AG08395 (cell line): ENCODE results near the gene PTPN5.
"Not testable (repeated sequence)": the region's sequence is repeated elsewhere in the genome, so short reads cannot be mapped to it uniquely, and the experiment has no call there.

ENCODE experiments used
- DNase-seq: peaks from one replicate; pipeline ENCODE4 v3.0.0; 2012; ENCODE audit warnings: mixed read lengths, low spot score

PTPN5 gene

DNA sequence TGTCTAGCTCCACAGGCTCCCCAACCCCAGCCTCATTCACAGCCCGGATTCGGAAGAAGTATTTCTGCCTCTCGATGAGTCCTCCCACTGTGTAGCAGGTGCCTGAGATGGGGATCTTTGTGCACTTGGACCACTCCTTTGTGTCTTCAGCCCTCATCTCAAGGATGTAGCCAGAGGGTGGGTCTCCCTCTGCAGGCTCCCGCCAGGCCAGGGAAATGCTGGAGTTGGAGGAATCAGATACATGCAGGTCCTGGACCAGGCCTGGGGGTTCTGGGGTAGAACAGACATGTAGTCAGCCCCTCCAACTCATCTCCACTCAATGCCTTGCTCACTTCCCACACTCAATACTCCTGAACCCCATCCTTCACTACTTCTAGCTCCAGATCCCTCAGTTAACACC lies 82.2 kb downstream of the PTPN5 start:
- DNase-seq, result no peak

DNA sequence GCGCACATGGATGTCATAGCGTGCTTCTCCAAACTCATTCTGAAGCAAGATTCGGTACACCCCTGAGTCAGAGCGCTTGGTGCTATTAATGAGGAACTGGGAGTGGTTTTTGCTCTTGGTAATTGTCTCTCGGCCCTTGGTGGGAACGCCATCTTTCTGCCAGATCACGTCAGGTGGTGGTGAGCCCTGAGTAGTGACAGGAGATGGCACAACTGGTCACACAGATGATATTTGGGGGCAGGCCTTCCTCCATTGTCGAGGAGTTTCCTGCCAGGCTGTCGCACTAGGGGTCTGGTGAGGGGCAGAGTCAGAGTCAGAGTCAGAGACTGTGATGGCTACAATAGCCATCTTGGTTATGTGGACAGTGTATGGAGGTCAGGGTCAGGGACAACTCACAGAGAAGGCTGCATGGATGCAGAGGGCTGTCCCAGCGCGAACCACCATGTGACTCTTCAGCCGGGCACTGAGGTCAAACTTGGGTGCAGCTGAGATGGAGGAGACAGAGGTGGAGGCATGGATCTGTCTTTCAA lies 83.7 kb downstream of the PTPN5 start:
- no peak for DNase-seq

DNA sequence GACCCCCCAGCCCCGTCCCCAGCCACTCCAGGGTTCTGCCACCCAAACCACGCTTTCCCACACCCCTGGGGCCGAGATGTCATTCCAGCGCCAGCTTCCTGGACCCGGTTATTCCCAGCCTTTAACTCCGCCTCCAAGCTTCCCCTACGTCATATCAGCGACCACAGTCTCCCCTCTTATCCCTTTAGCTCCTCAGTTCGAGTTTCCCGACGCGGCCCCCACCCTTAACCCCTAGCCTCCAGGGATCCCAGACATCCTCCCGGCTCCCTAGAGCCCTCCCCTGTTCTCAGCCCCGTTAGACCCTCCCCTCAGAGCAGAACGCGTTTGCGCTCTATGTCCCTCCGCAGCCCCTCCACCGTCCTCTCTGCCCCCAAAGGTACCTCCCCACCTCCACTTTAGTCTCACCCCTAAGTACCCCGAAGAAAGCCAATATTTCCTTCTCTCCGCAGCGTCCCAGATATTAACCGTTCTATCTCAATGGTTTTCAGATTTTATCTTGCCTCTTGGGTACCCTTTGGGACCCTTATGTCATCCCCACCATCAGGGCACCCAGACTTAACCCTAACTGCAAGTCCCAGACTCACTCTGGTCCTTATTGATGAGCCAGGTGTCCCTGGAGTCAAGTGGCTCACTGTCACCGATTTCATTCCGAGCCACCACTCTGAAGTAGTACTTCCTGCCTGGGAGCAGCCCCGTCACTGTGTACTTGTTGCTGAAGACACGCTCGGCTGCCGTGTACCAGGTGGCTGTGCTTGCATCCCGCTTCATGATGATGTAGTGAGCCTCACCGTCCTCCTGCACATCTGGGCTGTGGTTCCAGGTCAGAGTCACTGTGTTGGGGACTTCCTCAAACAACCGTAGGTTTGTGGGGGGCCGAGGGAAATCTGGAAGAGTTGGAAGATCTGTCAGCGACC lies 85.0 kb downstream of the PTPN5 start:
- DNase-seq, result peak; percentile 52

DNA sequence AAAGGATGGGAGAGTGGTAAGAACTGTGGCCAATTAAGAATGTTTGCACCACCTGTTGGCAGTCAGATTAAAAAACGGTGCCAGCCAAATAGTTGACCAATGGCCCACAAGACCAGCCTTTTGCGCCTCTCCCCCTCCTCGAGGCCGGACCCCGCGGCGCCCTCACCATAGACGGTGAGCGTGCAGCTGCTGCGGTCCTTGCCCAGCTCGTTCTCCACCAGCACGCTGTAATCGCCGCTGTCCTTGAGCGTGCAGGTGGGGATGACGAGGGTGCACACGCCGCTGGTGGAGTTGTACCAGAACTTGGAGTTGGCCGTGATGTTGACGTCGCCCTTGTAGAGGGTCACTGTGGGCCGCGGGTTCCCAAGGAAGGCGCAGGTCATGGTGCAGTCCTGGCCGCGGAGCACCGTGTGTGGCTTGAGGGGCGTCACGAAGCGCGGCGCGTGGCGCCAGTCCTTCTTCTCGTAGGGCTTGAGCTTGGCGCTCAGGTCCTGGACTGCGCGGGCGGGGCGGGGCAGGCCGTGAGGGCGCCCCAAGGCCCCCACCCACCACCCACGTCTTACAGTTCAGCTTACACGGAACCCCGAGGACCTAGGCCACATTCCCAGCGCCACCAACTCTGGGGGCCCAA lies 85.8 kb downstream of the PTPN5 start:
- no peak for DNase-seq

DNA sequence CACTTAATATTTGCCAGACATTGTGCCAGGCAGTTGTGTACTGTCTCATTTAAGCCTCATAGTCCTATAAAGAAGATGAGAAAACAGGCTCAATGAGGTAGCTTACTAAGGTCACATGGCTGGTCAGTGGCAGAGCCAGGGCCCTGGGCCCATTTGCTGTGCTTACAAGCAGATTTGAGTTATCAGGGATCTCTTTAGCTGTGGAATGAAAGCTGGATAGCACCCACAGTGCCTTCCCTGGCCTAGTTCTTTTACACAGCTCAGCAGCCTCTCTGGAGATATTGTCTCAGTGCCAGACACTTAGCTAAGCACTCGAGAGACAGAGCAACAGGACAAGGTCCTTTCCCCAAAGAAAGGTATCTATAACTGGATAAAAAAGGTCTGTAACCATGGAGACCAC lies 86.9 kb downstream of the PTPN5 start:
- no peak for DNase-seq

DNA sequence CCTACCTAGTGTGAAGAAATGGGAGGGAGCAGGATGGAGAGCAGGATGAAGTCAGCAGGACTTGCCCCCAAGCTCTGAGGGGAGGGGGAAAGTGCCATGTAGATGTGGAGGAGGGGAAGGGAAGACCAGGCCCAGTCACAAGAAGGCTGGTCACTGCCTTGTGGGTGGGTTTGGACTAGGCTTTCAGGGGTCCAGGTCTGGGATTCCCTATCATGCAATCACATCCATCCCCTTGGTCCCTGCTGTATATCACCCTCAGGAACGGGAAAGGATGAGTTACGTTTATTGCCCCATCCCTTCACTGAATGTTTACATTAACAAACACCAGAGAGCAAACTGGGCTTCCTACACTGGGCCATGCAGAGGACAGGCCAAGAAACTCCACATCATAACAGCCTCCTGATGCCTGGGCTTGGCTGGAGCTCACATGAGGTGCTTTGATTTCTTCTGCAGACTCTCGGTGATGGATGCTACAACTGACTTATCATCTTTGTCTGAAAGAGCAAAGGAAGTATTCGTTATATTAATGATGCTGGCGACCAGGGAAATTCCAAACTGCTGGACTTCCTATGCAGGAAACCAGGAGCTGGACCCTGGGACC lies 87.5 kb downstream of the PTPN5 start:
- DNase-seq, result no peak

DNA sequence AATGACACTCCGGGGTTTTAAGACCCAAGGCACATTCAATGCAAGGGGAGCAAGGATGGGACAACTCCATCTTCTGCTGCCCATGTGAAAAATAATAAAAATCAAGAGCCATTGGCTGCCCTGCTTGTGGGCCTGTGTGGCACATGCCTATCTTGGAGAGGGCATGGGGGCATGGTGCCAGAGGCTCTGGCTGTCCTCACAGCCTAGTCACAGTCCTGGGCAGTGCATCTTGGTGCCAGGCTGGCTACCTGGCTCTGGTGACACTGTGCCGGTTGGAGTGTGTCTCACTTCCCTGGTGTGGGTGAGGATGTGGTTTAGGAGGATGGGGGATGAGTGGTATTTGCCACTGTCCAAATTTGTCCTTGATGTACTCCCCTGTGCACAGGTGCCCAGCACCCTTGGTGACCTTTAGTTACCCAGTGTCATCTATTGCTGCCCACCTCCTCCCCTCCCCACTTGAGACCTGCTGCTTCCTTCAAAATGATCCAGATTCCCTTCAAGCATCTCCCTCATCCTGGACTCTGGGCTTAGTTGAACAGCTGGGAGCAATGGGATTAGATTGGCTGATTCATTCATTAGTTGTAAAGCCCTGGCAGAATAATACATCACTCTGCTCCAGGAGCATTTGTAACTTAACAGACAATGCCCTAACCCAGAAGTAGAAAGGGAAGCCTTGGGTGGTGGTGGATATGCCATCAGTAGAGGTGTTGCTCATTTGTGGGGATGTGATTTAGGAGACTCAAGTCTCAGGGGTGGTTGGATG lies 88.4 kb downstream of the PTPN5 start:
- no peak for DNase-seq

DNA sequence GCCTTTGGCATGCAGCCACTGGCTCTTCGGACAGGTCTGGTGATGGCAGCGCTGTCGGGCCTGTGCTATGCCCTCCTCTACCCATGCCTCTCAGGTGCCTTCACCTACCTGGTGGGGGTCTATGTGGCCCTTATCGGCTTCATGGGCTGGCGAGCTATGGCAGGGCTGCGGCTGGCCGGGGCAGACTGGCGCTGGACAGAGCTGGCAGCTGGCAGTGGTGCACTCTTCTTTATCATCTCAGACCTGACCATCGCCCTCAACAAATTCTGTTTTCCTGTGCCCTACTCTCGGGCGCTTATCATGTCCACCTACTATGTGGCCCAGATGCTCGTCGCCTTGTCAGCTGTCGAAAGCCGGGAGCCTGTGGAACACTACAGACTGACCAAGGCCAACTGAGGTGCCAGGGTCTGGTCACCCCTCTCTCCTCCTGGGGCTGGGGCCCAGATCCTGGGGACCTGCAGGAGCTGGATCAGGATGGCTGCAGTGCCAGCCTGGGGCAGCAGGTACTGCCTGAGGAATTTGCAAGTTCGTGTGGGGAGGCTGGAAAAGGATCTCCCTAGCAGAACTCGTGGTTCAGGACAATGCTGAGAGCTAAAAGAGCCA lies 89.9 kb downstream of the PTPN5 start:
- no peak for DNase-seq

DNA sequence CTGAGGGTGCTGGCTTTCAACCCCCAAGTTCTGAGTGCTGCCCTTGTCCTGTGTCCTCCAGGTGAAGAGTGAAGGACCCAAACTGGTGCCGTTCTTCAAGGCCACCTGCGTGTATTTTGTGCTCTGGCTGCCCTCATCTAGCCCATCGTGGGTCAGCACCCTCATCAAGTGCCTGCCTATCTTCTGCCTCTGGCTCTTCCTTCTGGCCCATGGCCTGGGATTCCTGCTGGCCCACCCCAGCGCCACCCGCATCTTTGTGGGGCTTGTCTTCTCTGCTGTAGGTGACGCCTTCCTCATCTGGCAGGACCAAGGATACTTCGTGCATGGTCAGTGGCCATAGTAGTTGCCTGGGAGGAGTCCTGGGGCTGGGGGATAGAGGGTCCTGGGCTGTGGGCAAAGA lies 90.7 kb downstream of the PTPN5 start:
- DNase-seq, result no peak

DNA sequence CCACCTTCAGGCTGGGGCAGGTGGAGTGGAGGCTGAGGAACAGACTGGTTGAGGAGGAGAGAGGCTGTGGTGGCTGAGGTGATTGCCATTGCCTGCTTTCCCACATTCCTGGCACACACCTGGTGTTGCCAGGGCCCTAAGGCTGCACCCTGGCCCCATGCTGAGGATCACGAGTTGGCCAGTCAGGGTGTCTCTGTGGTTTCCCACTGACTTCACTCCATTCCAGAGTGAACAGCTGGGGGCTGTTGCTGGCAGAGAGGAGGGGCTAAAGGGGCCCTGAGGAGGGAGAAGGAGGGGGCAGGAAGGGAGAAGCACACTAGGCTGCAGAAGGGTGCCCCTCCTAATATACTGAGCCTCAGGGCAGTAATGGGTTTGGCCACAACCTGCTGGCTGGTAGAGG lies 91.2 kb downstream of the PTPN5 start:
- DNase-seq, result no peak

DNA sequence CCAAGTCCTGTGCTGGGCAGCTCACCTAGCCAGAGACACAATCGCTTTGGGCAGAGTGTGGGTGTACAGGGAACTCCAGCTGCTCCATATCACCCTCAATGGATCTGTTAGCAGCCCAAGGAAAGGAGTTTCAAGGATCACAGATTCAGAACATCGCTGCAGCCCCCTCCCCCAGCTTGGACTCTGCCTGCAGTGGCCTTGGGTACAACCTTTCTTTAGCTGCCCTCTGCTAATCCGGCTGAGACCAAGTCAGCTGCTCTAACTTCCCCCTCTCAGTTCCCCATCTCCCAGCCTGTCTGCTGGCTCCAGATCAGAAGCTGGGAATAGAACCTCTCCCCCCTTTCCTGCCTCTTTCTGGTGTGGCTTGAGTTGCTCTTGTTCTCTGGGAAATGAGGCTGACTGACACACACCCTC lies 91.7 kb downstream of the PTPN5 start:
- no peak for DNase-seq

DNA sequence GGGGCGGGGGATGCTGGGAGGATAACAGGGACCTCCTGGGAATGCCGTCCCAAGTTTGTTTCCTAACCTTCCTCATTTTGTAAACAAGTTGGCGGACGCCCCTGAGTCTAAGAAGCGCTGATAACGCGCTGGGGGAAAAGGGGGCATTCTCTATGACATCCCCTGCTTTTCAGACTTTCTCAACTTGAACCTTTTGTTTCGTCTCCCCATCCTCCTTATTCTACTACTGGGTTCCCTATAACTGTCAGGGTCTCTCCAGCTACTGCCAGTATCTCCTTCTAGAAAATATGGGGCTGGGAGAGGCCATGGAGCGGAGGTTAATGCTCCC lies 92.4 kb downstream of the PTPN5 start:
- DNase-seq, result no peak

DNA sequence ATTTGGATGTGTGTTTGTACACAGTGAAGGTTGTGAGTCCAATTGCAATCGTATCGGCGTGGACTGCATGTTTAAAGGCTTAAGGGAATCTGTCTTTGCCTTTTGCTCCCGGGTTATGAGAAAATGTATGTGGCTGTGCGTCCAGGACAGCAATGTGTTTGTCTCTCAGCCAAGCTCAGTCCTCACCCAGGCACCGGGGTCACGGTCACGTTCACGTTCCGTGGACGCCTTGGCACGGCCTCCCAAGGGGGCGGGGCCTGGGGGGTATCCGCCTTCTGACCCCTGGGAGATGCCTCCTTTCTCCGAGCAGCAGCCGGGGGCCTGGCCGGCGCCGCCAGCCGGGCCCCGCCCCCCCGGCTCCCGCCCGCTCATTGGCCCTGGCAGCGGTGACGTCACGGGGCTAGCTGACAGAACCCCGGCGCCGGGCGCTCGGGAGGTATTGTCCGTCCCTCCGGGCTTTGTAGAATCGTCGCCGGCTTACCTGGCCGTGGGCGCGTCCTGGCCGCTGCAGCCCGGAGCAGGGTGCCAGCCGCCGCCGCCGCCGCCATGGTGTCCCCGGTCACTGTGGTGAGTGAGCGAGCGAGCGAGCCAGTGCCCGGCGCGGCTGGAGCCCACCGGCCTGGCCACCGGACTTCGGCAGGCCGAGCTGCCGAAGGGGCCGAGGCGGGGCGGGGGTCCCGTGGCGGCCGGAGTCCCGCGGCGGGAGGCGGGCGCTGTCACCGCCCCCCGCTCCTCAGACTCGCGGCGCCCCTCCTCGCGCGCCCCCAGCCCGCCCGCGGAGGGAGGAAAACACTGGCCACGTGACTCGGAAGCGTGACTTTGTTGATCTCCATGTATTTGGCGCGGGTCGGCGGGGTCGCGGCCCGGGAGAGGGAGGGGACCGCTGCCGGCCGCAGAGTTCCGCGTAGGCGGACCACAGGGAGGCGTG lies 93.0 kb downstream of the PTPN5 start, which contains the start of gene TMEM86A:
Gene TMEM86A (plus strand): TSS at position 439 of the 928 bp plus-strand sequence. CDS start 108 bp downstream, at position 547.
- DNase-seq, result peak; percentile 96

DNA sequence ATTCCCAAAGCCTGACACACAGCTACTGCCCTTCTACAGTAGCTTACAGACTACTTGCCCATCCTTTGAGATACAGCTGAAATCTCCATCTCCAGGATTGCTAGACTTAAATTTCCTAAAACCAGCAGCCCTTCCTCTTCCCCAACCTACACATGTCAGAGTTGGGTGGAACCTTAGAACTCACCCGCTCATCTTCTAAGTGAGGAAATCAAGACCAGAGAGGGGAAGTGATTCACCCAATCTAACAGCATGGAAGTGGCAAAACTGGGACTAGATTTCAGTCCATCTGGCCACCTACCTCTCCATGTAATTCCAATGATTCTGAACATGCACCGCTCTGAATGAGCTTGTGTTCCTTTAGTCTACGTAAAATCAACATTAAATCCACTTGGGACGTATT lies 94.0 kb downstream of the PTPN5 start:
- no peak for DNase-seq

DNA sequence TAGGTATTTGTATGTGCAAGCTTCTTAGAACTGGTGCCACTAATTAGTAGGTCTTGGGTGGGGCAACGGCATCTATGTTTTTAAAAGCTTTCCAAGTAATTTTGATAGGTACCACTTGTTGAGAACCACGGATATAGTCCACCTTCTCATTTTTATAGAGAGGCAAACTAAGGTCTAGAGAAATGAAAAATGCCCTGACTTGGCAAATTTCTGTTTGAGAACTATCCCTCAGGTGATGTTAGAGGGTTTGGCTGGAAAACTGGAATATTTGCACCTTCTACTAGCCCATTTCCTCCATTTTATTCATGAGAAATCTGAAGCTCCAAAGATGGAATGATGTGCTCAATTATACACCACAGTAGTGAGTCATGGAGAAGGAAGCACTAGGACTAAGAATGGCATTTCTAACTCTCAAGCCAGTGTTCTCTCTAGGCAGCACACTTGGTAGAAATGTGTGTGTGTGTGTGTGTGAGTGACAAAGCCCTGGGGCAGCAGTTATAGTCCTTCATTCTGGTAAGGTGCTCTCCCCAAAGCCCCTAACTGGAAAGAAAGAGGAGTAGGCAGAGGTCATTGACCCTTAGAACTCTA lies 94.9 kb downstream of the PTPN5 start:
- peak; percentile 65 for DNase-seq

DNA sequence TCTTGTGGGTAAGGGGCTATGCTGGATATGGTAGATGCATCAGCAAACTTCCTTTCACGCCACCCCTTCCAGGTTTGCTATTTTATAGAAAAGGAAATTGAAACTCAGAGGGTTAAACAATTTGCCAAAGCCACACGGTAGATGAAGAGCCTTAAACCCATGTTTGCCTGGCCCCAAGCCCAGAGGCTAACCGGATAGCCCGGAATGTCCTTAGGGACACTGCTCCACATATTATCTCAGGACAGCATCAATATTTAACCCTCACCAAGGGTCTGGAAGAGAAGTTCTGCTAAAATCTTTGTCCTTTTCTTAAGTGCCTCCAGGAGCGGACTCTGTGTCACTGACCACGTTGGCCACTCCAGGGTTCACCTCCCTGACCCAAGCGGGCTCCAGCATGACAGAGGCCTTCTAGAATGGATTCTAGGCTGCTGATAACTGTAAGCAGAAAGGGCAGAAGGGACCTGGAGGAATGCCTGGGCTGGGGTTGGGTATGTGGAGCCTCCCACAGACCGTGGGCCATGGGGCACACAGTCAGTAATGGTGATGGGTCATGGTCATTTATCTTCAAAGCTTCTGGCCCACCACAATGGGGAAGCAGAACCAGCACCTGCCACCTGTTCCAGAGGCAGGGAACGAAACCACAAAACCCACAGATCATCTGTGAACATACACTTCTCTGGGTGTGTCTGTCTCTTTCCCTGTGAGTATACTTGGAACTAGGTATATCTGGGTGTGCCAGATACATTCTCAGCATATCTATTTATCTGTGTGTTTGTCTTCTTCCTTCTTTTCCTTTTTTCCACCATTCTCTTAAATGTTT lies 98.4 kb downstream of the PTPN5 start:
- no peak for DNase-seq

DNA sequence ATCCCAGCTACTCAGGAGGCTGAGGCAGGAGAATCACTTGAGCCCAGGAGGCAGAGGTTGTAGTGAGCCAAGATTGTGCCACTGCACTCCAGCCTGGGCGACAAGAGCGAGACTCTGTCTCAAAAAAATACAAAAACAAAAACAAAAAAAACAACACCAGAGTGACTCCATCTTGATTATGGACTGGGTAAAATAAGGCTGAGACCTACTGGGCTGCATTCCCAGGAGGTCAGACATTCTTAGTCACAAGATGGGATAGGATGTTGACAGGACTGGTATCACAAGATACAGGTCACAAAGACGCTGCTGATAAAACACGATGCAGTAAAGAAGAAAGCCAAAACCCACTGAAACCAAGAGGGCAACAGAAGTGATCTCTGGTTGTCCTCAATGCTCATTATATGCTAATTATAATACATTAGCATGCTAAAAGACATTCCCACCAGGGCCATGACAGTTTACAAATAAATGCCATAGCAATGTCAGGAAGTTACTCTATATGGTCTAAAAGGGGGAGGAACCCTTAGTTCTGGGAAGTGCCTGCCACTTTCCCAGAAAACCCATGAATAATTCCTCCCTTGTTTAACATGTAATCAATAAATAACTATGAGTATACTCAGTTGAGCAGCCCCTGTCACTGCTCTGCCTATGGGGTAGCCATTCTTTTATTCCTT lies 100.0 kb downstream of the PTPN5 start:
- not testable (repeated sequence) for DNase-seq

DNA sequence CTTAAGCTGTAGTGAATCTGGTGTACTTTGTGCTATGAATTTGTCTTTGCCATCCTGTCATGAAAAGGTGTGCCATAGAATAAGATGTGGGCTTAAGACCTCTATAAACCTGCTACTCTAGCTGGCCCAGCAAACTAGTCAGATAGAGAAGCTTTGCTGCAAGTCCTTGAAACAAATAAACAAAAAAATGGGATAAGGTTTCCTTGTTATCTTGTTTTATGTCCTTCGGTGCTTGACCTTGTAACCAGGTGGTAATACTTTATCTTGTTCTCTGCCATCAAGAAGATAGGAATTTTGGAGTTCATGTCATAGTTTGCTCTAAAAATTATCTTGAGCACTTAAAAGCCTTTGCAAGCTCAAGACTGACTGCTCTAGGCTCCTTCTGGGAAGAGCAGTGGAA lies 107.3 kb downstream of the PTPN5 start:
- DNase-seq, result no peak

DNA sequence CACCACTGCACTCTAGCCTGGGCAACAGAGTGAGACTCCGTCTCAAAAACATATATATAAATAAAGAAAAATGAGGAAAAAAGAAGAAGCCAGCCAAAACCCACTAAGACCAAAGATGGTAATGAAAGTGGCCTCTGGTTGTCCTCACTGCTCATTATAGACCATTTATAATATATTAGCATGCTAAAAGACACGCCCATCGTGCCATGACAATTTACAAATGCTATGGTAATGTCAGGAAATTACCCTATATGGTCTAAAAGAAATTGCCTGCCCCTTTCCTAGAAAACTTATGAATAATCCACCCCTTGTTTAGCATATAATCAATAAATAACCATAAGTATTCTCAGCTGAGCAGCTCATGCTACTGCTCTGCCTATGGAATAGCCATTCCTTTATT lies 109.1 kb downstream of the PTPN5 start:
- DNase-seq, result no peak
